Liver (tissue), 9 donors: ENCODE measurements around the gene SEMA7A. TPM values are rescaled to one million over a fixed set of nuclear protein-coding genes. Genes with fewer than 3 reads are reported as not detected.
"Not testable (repeated sequence)": the region's sequence is repeated elsewhere in the genome, so short reads cannot be mapped to it uniquely, and the experiment has no call there.

Source experiments
- DNase-seq: peaks from one replicate; pipeline ENCODE4 v3.0.0-alpha.2; 2017; ENCODE audit warnings: low spot score
- H3K27ac ChIP-seq, 2 donors: one replicate each; pipeline ENCODE4 v1.7.0; 2013; ENCODE audit warnings: inconsistent platforms in 2 of 2, low read length in 2 of 2, control low read depth in 1 of 2, low read depth in 1 of 2, mild to moderate bottlenecking in 1 of 2
- H3K27me3 ChIP-seq, 4 donors: one replicate each; pipeline versions ENCODE4 v1.6.1 to v1.7.0; 2013; ENCODE audit warnings: low read length in 3 of 4, inconsistent platforms in 1 of 4, mild to moderate bottlenecking in 1 of 4, moderate library complexity in 1 of 4; ENCODE audit not compliant: control insufficient read depth in 4 of 4, insufficient read depth in 4 of 4
- H3K36me3 ChIP-seq, 4 donors: one replicate each; pipeline versions ENCODE4 v1.6.1 to v1.7.0; 2013; ENCODE audit warnings: low read length in 3 of 4, mild to moderate bottlenecking in 3 of 4, low read depth in 1 of 4, moderate library complexity in 1 of 4; ENCODE audit not compliant: control insufficient read depth in 4 of 4, insufficient read depth in 3 of 4
- H3K4me1 ChIP-seq, 4 donors: one replicate each; pipeline versions ENCODE4 v1.6.1 to v1.7.0; 2013; ENCODE audit warnings: low read length in 3 of 4, mild to moderate bottlenecking in 3 of 4, moderate library complexity in 1 of 4; ENCODE audit not compliant: control insufficient read depth in 4 of 4, insufficient read depth in 4 of 4
- H3K4me3 ChIP-seq, 3 donors: one replicate each; pipeline versions ENCODE4 v1.6.1 to v1.7.0; 2013; ENCODE audit warnings: low read length in 3 of 3, control low read depth in 1 of 3, low read depth in 1 of 3, mild to moderate bottlenecking in 1 of 3
- H3K9ac ChIP-seq, 2 donors: one replicate each; pipeline ENCODE4 v1.7.0; 2013; ENCODE audit warnings: low read length in 2 of 2, mild to moderate bottlenecking in 2 of 2, moderate library complexity in 2 of 2, control low read depth in 1 of 2, low read depth in 1 of 2
- H3K9me3 ChIP-seq, 4 donors: one replicate each; pipeline versions ENCODE4 v1.6.1 to v1.7.0; 2013; ENCODE audit warnings: low read length in 3 of 4; ENCODE audit not compliant: control insufficient read depth in 4 of 4
- EGR1 ChIP-seq, 2 donors: IDR thresholded peaks; 2 replicates each; pipeline ENCODE4 v1.6.1; 2016 to 2018; ENCODE audit warnings: antibody characterized with exemption in 2 of 2, low read depth in 2 of 2
- FOXA2 ChIP-seq: IDR thresholded peaks from 2 replicates; pipeline ENCODE4 v1.6.1; 2016; ENCODE audit warnings: antibody characterized with exemption
- GABPA ChIP-seq, 2 donors: IDR thresholded peaks in 1 of 2; conservative IDR thresholded peaks in 1 of 2; 2 replicates each; pipeline ENCODE4 v1.6.1; 2016; ENCODE audit warnings: antibody characterized with exemption in 2 of 2, mild to moderate bottlenecking in 1 of 2, moderate library complexity in 1 of 2
- HNF4A ChIP-seq, 2 donors: conservative IDR thresholded peaks; 2 replicates each; pipeline ENCODE4 v1.6.1; 2016; ENCODE audit warnings: antibody characterized with exemption in 2 of 2, mild to moderate bottlenecking in 2 of 2
- HNF4G ChIP-seq: IDR thresholded peaks from 2 replicates; pipeline ENCODE4 v1.6.1; 2016; ENCODE audit warnings: antibody characterized with exemption
- JUND ChIP-seq, 2 donors: IDR thresholded peaks; 2 replicates each; pipeline ENCODE4 v1.6.1; 2016; ENCODE audit warnings: antibody characterized with exemption in 2 of 2
- NR2F2 ChIP-seq: IDR thresholded peaks from 2 replicates; pipeline ENCODE4 v1.6.1; 2016; ENCODE audit warnings: antibody characterized with exemption
- RAD21 ChIP-seq, 2 donors: IDR thresholded peaks; 2 replicates each; pipeline ENCODE4 v1.6.1; 2016; ENCODE audit warnings: antibody characterized with exemption in 2 of 2, mild to moderate bottlenecking in 2 of 2
- RXRA ChIP-seq, 2 donors: IDR thresholded peaks; 2 replicates each; pipeline ENCODE4 v1.6.1; 2017 to 2018; ENCODE audit warnings: antibody characterized with exemption in 2 of 2, mild to moderate bottlenecking in 1 of 2
- SP1 ChIP-seq: IDR thresholded peaks from 2 replicates; pipeline ENCODE4 v1.6.1; 2018; ENCODE audit warnings: antibody characterized with exemption, mild to moderate bottlenecking
- TAF1 ChIP-seq: conservative IDR thresholded peaks from 2 replicates; pipeline ENCODE4 v1.6.1; 2016; ENCODE audit warnings: antibody characterized with exemption, mild to moderate bottlenecking
- YY1 ChIP-seq: IDR thresholded peaks from 2 replicates; pipeline ENCODE4 v1.6.1; 2016; ENCODE audit warnings: antibody characterized with exemption, mild to moderate bottlenecking
- WGBS: extraction: QIAGEN DNeasy Blood & Tissue Kit; methylation state at CpG from one replicate; pipeline ENCODE4 v1.1.7; 2013; 5-methylcytosine and 5-hydroxymethylcytosine counted together
- polyA plus RNA-seq, 2 donors: library from polyadenylated mRNA; stranded (reverse) in 1 of 2; unstranded in 1 of 2; fragments of 200-250 nt in 1 of 2; fragments of >200 nt in 1 of 2; fragmentation: Nextera tagmentation in 1 of 2; extraction: Ambion mirVana in 1 of 2; gene quantifications; one replicate each; pipeline versions ENCODE4 v1.2.1 to v1.2.3, GENCODE V29; 2013 to 2015
- total RNA-seq, 2 donors: library from RNA; depleted of rRNA; stranded (reverse); fragments of >200 nt; gene quantifications; one replicate each; pipeline ENCODE4 v1.2.3, GENCODE V29; 2014
- TF ChIP-seq, protein P1 (sequence below): IDR thresholded peaks from 2 replicates; pipeline ENCODE4 v1.6.1; 2016; ENCODE audit warnings: antibody characterized with exemption
- TF ChIP-seq, protein P2 (sequence below): fragments of 150-350 bp; IDR thresholded peaks from 2 replicates; pipeline ENCODE4 v1.5.1; 2017; ENCODE audit warnings: improper control_type of control experiment, low read depth, low read length; ENCODE audit not compliant: missing input control
- TF ChIP-seq, protein P3 (sequence below): IDR thresholded peaks from 2 replicates; pipeline ENCODE4 v1.6.1; 2016; ENCODE audit warnings: antibody characterized with exemption
- TF ChIP-seq, protein P4 (sequence below): IDR thresholded peaks from 2 replicates; pipeline ENCODE4 v1.6.1; 2016; ENCODE audit warnings: antibody characterized with exemption, mild to moderate bottlenecking
- TF ChIP-seq, protein P5 (sequence below): IDR thresholded peaks from 2 replicates; pipeline ENCODE4 v1.6.1; 2016; ENCODE audit warnings: antibody characterized with exemption
- donor health status: healthy.
- donor health status: healthy.
- donor health status: healthy.
- donor health status: healthy.
- donor health status: healthy.

Gene SEMA7A
- total and polyA plus RNA-seq, 4 donors: 0.14 to 18.1 (median 1.4) TPM

DNA sequence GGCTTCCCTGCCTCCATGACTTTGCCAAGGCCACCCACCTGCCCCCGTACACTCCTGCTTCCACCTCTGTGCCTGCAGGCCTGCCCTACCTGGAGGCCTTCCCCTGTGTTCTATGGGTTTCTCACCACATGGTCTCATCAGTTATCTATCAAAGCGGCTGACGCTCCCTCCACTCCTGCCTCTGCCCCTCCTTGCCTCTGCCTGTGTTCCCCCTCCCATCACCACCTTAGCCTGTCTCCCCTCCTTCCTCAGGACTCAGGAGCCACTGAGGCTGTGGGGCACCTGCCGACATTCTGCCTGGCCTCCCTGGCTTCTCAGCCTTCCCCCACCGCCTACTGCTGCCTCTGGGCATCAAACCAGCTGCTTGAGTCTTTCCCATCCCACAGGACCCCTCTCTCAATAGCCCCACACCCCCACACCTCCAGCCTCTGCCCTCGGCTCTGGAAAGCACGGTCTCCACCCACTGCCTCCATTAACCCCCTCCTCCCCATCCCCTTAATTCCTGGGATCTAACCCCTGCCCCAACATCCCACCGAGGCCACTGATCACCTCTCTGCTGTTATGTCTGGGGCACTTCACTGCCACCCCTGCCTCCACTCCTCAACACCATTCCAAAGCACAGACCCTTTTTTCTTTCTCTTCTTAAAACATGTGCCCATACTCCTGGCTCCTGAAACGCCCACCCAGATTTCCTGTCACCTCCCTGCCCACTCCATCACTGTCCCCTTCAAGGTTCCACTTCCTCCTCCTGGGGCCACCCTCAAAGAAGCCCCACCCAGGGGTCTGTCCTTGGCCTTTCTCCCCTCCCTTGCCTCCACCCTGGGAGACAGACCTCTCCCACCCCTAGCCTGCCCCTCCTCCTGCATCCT is 41.9 kb downstream of the SEMA7A start:
- no peak for DNase-seq
- Histone ChIP-seq H3K27ac (no peak overlapping the region), H3K9ac (no peak overlapping the region), H3K36me3 (no peaks in the 10 kb centered on the region), H3K4me3 (no peak overlapping the region), H3K9me3 (no peaks in the 10 kb centered on the region), H3K4me1 (no peaks in the 10 kb centered on the region), H3K27me3 (no peaks in the 10 kb centered on the region)
- 79% methylated on average over 9 of the region's 9 CpGs for WGBS
- TF ChIP-seq RAD21 (IDR thresholded peaks at IDR 0.05): no peak

DNA sequence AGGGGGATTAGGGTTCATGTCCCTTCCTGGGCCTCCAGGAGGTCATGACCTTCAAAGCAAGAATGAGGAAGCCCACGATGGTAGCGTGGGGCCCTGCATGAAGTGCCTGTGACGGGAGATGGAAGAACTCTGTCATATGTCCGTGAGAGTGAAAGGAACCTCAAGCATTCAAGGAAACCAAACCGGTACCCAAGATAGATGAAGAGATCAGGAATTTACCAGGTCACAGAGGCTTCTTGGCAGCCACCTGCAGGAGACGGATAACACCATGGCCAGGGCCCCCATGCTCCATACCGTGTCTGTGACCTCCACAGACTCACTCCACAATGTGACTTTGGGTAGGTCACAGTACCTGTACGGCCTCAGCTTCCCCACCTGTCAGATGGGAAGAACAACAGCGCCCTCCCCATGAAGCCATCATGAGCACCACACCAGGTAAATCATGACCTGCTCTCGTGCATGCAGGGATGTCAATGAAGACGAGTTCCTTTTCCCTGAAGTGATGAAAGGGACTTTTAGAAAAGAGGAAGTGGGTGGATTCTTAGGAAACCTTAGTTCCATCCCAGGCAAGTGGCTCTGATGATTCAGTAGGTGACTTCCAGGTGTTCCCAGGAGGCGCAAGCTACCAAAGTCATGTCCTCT is 43.0 kb downstream of the SEMA7A start:
- Histone ChIP-seq H3K27me3 (no peaks in the 10 kb centered on the region), H3K9ac (no peak overlapping the region), H3K9me3 (no peaks in the 10 kb centered on the region), H3K27ac (no peak overlapping the region), H3K4me3 (no peak overlapping the region), H3K36me3 (no peaks in the 10 kb centered on the region), H3K4me1 (no peaks in the 10 kb centered on the region)
- DNase-seq: no peak
- 81% methylated on average over 12 of the region's 12 CpGs for WGBS
- no peak for TF ChIP-seq HNF4A (conservative IDR thresholded peaks at IDR 0.05)
- TF ChIP-seq SP1: no peak
- no peak for TF ChIP-seq RAD21 (IDR thresholded peaks at IDR 0.05)
- TF ChIP-seq TAF1: no peak
- TF ChIP-seq GABPA (IDR thresholded peaks at IDR 0.05 in 1 of 2, conservative IDR thresholded peaks at IDR 0.05 in 1 of 2): no peak
- TF ChIP-seq RXRA (IDR thresholded peaks at IDR 0.05): no peak
- no peak for TF ChIP-seq NR2F2
- TF ChIP-seq FOXA2: no peak
- TF ChIP-seq, protein P1, sequence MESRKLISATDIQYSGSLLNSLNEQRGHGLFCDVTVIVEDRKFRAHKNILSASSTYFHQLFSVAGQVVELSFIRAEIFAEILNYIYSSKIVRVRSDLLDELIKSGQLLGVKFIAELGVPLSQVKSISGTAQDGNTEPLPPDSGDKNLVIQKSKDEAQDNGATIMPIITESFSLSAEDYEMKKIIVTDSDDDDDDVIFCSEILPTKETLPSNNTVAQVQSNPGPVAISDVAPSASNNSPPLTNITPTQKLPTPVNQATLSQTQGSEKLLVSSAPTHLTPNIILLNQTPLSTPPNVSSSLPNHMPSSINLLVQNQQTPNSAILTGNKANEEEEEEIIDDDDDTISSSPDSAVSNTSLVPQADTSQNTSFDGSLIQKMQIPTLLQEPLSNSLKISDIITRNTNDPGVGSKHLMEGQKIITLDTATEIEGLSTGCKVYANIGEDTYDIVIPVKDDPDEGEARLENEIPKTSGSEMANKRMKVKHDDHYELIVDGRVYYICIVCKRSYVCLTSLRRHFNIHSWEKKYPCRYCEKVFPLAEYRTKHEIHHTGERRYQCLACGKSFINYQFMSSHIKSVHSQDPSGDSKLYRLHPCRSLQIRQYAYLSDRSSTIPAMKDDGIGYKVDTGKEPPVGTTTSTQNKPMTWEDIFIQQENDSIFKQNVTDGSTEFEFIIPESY: no peak
- TF ChIP-seq YY1: no peak
- no peak for TF ChIP-seq EGR1 (IDR thresholded peaks at IDR 0.05; ENCODE audit: low read depth in 2 of 2)
- TF ChIP-seq HNF4G: no peak
- TF ChIP-seq, protein P2, sequence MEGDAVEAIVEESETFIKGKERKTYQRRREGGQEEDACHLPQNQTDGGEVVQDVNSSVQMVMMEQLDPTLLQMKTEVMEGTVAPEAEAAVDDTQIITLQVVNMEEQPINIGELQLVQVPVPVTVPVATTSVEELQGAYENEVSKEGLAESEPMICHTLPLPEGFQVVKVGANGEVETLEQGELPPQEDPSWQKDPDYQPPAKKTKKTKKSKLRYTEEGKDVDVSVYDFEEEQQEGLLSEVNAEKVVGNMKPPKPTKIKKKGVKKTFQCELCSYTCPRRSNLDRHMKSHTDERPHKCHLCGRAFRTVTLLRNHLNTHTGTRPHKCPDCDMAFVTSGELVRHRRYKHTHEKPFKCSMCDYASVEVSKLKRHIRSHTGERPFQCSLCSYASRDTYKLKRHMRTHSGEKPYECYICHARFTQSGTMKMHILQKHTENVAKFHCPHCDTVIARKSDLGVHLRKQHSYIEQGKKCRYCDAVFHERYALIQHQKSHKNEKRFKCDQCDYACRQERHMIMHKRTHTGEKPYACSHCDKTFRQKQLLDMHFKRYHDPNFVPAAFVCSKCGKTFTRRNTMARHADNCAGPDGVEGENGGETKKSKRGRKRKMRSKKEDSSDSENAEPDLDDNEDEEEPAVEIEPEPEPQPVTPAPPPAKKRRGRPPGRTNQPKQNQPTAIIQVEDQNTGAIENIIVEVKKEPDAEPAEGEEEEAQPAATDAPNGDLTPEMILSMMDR: no peak
- no peak for TF ChIP-seq JUND (IDR thresholded peaks at IDR 0.05)
- TF ChIP-seq, protein P3, sequence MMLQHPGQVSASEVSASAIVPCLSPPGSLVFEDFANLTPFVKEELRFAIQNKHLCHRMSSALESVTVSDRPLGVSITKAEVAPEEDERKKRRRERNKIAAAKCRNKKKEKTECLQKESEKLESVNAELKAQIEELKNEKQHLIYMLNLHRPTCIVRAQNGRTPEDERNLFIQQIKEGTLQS: no peak
- TF ChIP-seq, protein P4, sequence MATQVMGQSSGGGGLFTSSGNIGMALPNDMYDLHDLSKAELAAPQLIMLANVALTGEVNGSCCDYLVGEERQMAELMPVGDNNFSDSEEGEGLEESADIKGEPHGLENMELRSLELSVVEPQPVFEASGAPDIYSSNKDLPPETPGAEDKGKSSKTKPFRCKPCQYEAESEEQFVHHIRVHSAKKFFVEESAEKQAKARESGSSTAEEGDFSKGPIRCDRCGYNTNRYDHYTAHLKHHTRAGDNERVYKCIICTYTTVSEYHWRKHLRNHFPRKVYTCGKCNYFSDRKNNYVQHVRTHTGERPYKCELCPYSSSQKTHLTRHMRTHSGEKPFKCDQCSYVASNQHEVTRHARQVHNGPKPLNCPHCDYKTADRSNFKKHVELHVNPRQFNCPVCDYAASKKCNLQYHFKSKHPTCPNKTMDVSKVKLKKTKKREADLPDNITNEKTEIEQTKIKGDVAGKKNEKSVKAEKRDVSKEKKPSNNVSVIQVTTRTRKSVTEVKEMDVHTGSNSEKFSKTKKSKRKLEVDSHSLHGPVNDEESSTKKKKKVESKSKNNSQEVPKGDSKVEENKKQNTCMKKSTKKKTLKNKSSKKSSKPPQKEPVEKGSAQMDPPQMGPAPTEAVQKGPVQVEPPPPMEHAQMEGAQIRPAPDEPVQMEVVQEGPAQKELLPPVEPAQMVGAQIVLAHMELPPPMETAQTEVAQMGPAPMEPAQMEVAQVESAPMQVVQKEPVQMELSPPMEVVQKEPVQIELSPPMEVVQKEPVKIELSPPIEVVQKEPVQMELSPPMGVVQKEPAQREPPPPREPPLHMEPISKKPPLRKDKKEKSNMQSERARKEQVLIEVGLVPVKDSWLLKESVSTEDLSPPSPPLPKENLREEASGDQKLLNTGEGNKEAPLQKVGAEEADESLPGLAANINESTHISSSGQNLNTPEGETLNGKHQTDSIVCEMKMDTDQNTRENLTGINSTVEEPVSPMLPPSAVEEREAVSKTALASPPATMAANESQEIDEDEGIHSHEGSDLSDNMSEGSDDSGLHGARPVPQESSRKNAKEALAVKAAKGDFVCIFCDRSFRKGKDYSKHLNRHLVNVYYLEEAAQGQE: no peak
- TF ChIP-seq, protein P5, sequence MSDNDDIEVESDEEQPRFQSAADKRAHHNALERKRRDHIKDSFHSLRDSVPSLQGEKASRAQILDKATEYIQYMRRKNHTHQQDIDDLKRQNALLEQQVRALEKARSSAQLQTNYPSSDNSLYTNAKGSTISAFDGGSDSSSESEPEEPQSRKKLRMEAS: no peak

DNA sequence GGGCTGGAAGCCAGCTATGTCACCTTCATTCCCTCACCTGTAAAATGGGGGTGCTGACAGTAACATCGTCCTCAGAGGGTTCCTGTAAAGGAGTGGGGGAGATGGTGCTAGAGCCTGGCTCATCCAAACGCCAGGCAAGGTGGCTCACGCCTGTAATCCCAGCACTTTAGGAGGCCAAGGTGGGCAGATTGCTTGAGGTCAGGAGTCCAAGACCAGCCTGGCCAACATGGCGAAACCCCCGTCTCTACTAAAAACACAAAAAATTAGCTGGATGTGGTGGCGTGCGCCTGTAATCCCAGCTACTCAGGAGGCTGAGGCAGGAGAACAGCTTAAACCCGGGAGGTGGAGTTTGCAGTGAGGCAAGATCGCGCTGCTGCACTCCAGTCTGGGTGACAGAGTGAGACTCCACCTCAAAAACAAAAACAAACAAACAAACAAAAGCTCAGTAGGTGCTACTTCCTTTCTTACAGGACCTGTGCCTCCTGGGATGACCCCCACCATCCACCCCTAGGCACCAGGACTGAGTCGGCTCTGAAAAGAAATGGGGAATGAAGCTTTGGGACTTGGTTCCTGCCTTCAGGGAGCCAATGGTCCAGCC is 43.6 kb downstream of the SEMA7A start:
- H3K9ac ChIP-seq, H3K27ac ChIP-seq, H3K36me3 ChIP-seq, H3K9me3 ChIP-seq, DNase-seq, H3K4me1 ChIP-seq, H3K27me3 ChIP-seq, H3K4me3 ChIP-seq: not testable (repeated sequence)
- WGBS: 92% methylated on average over 11 of the region's 11 CpGs
